Esophagus squamous epithelium (tissue), 5 donors: ENCODE measurements around the gene B3GALT2. TPM values are rescaled to one million over a fixed set of nuclear protein-coding genes. Genes with fewer than 3 reads are reported as not detected.

ENCODE experiments used
- DNase-seq: peaks from one replicate; lab custom pipeline; 2025; lab: John Stamatoyannopoulos, UW
- H3K27ac ChIP-seq, 4 donors: fragments of 200-600 bp; sonication (generic); one replicate each; pipeline ENCODE4 v1.5.1; 2016 to 2019; ENCODE audit warnings: mild to moderate bottlenecking in 1 of 4
- H3K27me3 ChIP-seq, 4 donors: fragments of 200-600 bp; sonication (generic); 1 replicate in 3 of 4; 2 replicates in 1 of 4; pipeline versions ENCODE4 v1.5.1 to v1.6.0; 2017 to 2021; ENCODE audit warnings: antibody characterized with exemption in 1 of 4
- H3K36me3 ChIP-seq, 3 donors: fragments of 200-600 bp; sonication (generic); one replicate each; pipeline ENCODE4 v1.5.1; 2016 to 2019
- H3K4me1 ChIP-seq, 3 donors: fragments of 200-600 bp; sonication (generic); one replicate each; pipeline ENCODE4 v1.5.1; 2017 to 2019
- H3K4me3 ChIP-seq, 4 donors: fragments of 200-600 bp; sonication (generic); 1 replicate in 3 of 4; 2 replicates in 1 of 4; pipeline ENCODE4 v1.5.1; 2016 to 2019; ENCODE audit warnings: mild to moderate bottlenecking in 2 of 4, moderate library complexity in 1 of 4
- H3K9me3 ChIP-seq, 3 donors: fragments of 200-600 bp; sonication (generic); one replicate each; pipeline ENCODE4 v1.5.1; 2016 to 2019
- POLR2A ChIP-seq, 4 donors: fragments of 450-650 bp; IDR thresholded peaks; one replicate each; pipeline ENCODE4 v1.6.1; 2017; ENCODE audit warnings: antibody characterized with exemption in 4 of 4, mild to moderate bottlenecking in 4 of 4, moderate library complexity in 3 of 4
- WGBS, 2 donors: methylation state at CpG; one replicate each; pipeline ENCODE4 v1.1.5; 2018; 5-methylcytosine and 5-hydroxymethylcytosine counted together
- intact Hi-C: fragments of 100-400 bp; cut with DNase I; formaldehyde crosslinking; loops from one replicate; pipeline ENCODE4 v1.15.0; 2022
- total RNA-seq, 4 donors: library from RNA; depleted of rRNA; stranded (reverse); fragments of >200 nt; gene quantifications; one replicate each; pipeline ENCODE4 v1.1.0, GENCODE V29; 2016
- TF ChIP-seq, protein P1 (sequence below), 6 experiments: fragments of 450-650 bp in 4 of 6; fragments of 200-600 bp in 2 of 6; sonication (generic) in 2 of 6; IDR thresholded peaks; one replicate each; pipeline ENCODE4 v1.5.1; 2016 to 2019; ENCODE audit warnings: antibody characterized with exemption in 6 of 6, mild to moderate bottlenecking in 4 of 6, moderate library complexity in 4 of 6
- donor health status: DM: yes; HTN: yes; CAD: no.

The B3GALT2 gene
- total RNA-seq, 4 donors from 2014 or later = 0.08 to 1.5 (median 0.48) TPM

DNA sequence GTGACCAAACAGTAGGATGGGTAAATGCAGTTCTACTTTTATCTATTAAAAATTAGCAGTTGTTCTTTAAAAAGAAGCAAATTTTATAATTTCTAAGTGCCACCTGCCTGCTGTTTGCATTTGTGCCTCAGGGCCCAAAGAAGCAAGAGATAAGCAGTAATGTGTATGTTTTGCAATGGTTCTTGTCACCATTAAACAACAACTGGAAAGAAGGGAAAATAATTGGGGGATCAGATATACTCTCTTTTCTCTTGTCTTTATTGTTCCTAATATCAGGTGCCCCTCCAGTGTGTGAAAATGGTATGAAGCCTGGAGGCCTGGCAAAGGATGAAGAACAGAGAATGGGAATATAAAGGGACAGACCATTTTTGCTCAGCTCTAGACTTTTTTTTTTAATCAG is 9.6 kb downstream of the B3GALT2 start:
- TF ChIP-seq, protein P1, sequence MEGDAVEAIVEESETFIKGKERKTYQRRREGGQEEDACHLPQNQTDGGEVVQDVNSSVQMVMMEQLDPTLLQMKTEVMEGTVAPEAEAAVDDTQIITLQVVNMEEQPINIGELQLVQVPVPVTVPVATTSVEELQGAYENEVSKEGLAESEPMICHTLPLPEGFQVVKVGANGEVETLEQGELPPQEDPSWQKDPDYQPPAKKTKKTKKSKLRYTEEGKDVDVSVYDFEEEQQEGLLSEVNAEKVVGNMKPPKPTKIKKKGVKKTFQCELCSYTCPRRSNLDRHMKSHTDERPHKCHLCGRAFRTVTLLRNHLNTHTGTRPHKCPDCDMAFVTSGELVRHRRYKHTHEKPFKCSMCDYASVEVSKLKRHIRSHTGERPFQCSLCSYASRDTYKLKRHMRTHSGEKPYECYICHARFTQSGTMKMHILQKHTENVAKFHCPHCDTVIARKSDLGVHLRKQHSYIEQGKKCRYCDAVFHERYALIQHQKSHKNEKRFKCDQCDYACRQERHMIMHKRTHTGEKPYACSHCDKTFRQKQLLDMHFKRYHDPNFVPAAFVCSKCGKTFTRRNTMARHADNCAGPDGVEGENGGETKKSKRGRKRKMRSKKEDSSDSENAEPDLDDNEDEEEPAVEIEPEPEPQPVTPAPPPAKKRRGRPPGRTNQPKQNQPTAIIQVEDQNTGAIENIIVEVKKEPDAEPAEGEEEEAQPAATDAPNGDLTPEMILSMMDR (IDR thresholded peaks at IDR 0.05) = no peak
- TF ChIP-seq POLR2A (IDR thresholded peaks at IDR 0.05) = no peak
- Histone ChIP-seq H3K4me1 (peaks cover 0 to 12% (median 0%) of the 10 kb centered on the region in 3 donors), H3K9me3 (no peaks in the 10 kb centered on the region), H3K36me3 (no peaks in the 10 kb centered on the region), H3K4me3 (no peak overlapping the region), H3K27ac (no peak overlapping the region), H3K27me3 (no peaks in the 10 kb centered on the region)
- DNase-seq = no peak
- intact Hi-C loops = no loop called here

DNA sequence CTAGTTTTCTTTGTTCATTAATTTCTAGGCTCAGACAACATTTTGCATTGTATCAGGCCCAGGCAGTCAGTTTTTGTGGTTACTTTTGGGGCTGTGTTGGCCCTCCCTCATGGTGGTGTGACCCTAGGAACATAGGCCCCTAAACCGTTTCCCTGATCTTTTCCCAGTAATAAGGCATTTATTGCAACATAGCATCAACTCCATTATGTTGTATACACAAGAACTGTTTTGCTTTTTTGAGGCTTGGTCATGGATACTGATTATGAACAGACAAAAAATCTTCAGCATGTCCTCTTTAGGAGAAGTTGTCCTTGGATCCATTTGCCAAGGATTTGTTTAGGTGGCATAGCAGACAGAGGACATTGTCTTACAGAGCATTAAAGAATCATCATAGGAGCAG is 10.3 kb downstream of the B3GALT2 start:
- whole genome bisulfite sequencing, 2 donors = 71 to 87% methylated on average over 1 of the region's 1 CpG
- Histone ChIP-seq H3K36me3 (no peaks in the 10 kb centered on the region), H3K4me1 (peaks cover 0 to 11% (median 0%) of the 10 kb centered on the region in 3 donors), H3K27ac (no peak overlapping the region), H3K9me3 (no peaks in the 10 kb centered on the region), H3K27me3 (no peaks in the 10 kb centered on the region), H3K4me3 (no peak overlapping the region)
- DNase-seq = no peak
- intact Hi-C loops = no loop called here
- TF ChIP-seq POLR2A (IDR thresholded peaks at IDR 0.05) = no peak
- TF ChIP-seq, protein P1 (IDR thresholded peaks at IDR 0.05) = no peak

DNA sequence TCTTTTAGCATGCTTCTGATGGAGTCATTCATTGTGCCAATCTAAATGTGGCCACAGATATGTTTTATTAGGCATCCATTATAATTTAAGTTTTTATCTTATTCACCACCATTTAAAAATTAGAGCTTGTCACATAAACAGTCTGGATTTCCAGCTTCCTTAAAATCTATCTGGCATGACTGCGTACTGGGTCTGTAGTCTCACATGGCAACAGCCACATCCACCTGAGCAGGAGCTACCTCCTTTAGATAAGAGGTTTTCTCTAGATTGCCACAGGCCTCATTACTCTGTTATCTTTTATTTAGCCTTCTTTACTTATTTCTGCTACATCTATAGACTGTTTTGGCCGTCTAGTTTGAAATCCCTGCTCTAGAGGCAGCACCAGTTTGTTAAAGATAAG is 29.1 kb downstream of the B3GALT2 start:
- peaks cover 0 to 39% (median 0%) of the 10 kb centered on the region in 3 donors for H3K36me3 ChIP-seq
- DNase-seq = no peak
- TF ChIP-seq POLR2A (IDR thresholded peaks at IDR 0.05) = no peak
- TF ChIP-seq, protein P1 (IDR thresholded peaks at IDR 0.05) = no peak
- 82 to 88% methylated on average over 2 of the region's 2 CpGs for WGBS, 2 donors
- H3K4me1 ChIP-seq = peaks cover 0 to 16% (median 0%) of the 10 kb centered on the region in 3 donors
- H3K4me3 ChIP-seq = no peak overlapping the region
- no peaks in the 10 kb centered on the region for H3K27me3 ChIP-seq
- no peaks in the 10 kb centered on the region for H3K9me3 ChIP-seq
- no peak overlapping the region for H3K27ac ChIP-seq
- intact Hi-C loops = no loop called here

DNA sequence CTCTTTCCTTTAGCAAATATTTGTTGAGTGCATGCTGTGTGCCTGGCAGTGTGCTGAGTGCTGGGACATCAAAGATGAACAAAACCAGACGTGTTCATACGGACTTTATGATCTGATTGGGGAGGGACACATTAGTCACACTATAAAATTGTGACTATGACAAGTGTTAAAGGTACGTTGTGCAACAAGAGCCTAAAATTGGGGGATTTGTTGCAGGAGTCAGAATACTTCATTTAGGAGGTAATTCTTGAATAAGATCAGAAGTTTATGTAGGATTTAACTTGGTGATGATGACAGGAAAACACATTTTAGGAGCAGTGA is 29.6 kb downstream of the B3GALT2 start:
- DNase-seq = no peak
- WGBS, 2 donors = 47 to 72% methylated on average over 3 of the region's 3 CpGs
- Histone ChIP-seq H3K9me3 (no peaks in the 10 kb centered on the region), H3K36me3 (peaks cover 0 to 43% (median 0%) of the 10 kb centered on the region in 3 donors), H3K4me3 (no peak overlapping the region), H3K27ac (no peak overlapping the region), H3K4me1 (peaks cover 0 to 16% (median 0%) of the 10 kb centered on the region in 3 donors), H3K27me3 (no peaks in the 10 kb centered on the region)
- intact Hi-C loops = no loop called here
- TF ChIP-seq POLR2A (IDR thresholded peaks at IDR 0.05) = no peak

DNA sequence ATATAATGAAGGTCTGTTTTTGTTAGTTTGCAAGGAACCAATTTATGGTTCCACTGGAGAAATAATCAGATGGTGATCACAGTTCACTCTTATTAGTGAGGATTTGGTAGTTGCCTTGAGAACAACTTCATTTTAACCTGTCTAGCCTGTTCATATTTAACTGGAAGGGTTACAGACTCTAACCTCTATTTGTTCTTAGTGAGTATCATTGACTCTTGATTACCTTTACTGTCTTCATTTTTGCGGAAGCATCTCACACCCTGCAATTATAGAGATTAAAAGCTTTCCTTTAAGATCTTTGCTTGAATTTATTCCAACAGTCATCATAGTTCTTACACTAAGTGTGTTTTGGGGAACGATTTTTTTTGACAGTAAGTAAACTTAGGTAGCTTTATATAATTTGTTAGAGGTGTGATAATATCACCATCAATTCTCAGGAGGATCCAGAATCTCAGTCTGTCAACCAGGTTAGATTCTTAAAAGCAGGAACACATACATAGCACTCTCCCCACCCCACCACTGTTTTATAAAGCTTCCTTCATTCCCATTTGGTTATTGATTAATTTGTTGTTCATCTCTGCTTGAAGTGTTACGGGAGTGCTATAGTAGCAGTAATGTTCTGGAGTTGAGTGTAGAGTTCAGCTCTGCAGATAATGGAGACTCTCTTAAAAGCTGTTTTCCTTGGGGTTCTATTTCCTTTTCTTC is 30.1 kb downstream of the B3GALT2 start:
- peaks cover 0 to 49% (median 0%) of the 10 kb centered on the region in 3 donors for H3K36me3 ChIP-seq
- no peak for TF ChIP-seq POLR2A (IDR thresholded peaks at IDR 0.05)
- TF ChIP-seq, protein P1 (IDR thresholded peaks at IDR 0.05) = no peak
- intact Hi-C loops = no loop called here
- peaks cover 0 to 16% (median 0%) of the 10 kb centered on the region in 3 donors for H3K4me1 ChIP-seq
- no peak overlapping the region for H3K4me3 ChIP-seq
- H3K27ac ChIP-seq = no peak overlapping the region
- no peak for DNase-seq
- no peaks in the 10 kb centered on the region for H3K9me3 ChIP-seq
- 65 to 72% methylated on average over 3 of the region's 3 CpGs for WGBS, 2 donors
- H3K27me3 ChIP-seq = no peaks in the 10 kb centered on the region
